ENCODE data around the gene MSRB3. TPM values are rescaled to one million over a fixed set of nuclear protein-coding genes. Genes with fewer than 3 reads are reported as not detected.

Gene MSRB3
- total and polyA plus RNA-seq, 2 donors (not counting 1 experiment from before 2014, with no cell fraction given), result not detected

DNA sequence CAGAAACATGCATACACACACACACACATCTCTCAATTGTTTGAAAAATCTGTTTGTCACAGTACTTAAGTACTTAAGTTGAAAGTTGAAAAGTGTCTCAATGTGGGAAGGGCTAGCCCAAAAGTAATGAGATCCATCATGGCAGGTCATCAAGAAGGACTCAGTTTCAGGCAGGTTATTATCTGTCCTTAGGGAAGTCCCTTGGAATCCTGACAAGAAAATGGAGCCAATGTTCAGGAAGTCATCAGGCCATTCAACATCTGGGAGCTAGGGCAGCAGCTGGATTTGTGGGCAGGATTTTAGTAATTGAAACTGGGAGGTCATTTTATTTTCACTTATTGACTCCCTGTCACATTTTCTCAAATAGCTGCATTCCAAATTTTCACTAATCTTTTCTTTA lies 56.0 kb downstream of the MSRB3 start:
- no peak for DNase-seq
- no peak for TF ChIP-seq EZH2 (IDR thresholded peaks at IDR 0.05; ENCODE audit: borderline replicate concordance, insufficient read depth, low read depth, low read length, poor library complexity, severe bottlenecking)
- TF ChIP-seq, protein P1, sequence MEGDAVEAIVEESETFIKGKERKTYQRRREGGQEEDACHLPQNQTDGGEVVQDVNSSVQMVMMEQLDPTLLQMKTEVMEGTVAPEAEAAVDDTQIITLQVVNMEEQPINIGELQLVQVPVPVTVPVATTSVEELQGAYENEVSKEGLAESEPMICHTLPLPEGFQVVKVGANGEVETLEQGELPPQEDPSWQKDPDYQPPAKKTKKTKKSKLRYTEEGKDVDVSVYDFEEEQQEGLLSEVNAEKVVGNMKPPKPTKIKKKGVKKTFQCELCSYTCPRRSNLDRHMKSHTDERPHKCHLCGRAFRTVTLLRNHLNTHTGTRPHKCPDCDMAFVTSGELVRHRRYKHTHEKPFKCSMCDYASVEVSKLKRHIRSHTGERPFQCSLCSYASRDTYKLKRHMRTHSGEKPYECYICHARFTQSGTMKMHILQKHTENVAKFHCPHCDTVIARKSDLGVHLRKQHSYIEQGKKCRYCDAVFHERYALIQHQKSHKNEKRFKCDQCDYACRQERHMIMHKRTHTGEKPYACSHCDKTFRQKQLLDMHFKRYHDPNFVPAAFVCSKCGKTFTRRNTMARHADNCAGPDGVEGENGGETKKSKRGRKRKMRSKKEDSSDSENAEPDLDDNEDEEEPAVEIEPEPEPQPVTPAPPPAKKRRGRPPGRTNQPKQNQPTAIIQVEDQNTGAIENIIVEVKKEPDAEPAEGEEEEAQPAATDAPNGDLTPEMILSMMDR (IDR thresholded peaks at IDR 0.05), result no peak
- no peak overlapping the region for H3K27ac ChIP-seq (ENCODE audit: low read length in 2 of 2)
- intact Hi-C loops (cut with micrococcal nuclease), result no loop called here
- Mint-ChIP-seq H3K9me3 (ENCODE audit: insufficient read depth) (no peaks in the 10 kb centered on the region), H3K27ac (no peak overlapping the region), H3K4me1 (no peaks in the 10 kb centered on the region), H3K27me3 (peaks cover 15% of the 10 kb centered on the region), H3K4me3 (no peak overlapping the region)
- H3K9me3 ChIP-seq (ENCODE audit: control extremely low read depth in 1 of 3, control insufficient read depth in 2 of 3, insufficient read depth in 1 of 3, low read length in 2 of 3), result no peaks in the 10 kb centered on the region
- no peak overlapping the region for H3K4me3 ChIP-seq (ENCODE audit: control extremely low read depth in 1 of 5, extremely low read depth in 1 of 5, insufficient read depth in 1 of 5, low read depth in 2 of 5, low read length in 4 of 5)
- H2AFZ ChIP-seq (ENCODE audit: insufficient read depth, low read depth, low read length, poor library complexity, severe bottlenecking), result no peak overlapping the region
- H3K27me3 ChIP-seq (replicated peaks in 1 of 4; ENCODE audit: control extremely low read depth in 1 of 4, control insufficient read depth in 3 of 4, insufficient read depth in 4 of 4, low read length in 3 of 4), result no peaks in the 10 kb centered on the region
- no peak overlapping the region for H3K4me2 ChIP-seq (replicated peaks; ENCODE audit: low read depth, low read length, poor library complexity, severe bottlenecking)
- H3K9ac ChIP-seq (ENCODE audit: low read length), result no peak overlapping the region
- no peaks in the 10 kb centered on the region for H3K79me2 ChIP-seq (ENCODE audit: control insufficient read depth, insufficient read depth, low read length)
- no peaks in the 10 kb centered on the region for H3K4me1 ChIP-seq (ENCODE audit: control insufficient read depth in 2 of 2, insufficient read depth in 2 of 2, low read length in 2 of 2)
- ChIA-PET POLR2A (no interaction called here), CTCF (no interaction called here)
- ATAC-seq (ENCODE audit: low read depth), result no peak
- H4K20me1 ChIP-seq (ENCODE audit: control insufficient read depth, insufficient read depth, low read length, poor library complexity, severe bottlenecking), result no peaks in the 10 kb centered on the region
- H3K36me3 ChIP-seq (replicated peaks in 1 of 2; ENCODE audit: control extremely low read depth in 1 of 2, control insufficient read depth in 1 of 2, extremely low read depth in 1 of 2, insufficient read depth in 2 of 2, low read length in 1 of 2), result no peaks in the 10 kb centered on the region

DNA sequence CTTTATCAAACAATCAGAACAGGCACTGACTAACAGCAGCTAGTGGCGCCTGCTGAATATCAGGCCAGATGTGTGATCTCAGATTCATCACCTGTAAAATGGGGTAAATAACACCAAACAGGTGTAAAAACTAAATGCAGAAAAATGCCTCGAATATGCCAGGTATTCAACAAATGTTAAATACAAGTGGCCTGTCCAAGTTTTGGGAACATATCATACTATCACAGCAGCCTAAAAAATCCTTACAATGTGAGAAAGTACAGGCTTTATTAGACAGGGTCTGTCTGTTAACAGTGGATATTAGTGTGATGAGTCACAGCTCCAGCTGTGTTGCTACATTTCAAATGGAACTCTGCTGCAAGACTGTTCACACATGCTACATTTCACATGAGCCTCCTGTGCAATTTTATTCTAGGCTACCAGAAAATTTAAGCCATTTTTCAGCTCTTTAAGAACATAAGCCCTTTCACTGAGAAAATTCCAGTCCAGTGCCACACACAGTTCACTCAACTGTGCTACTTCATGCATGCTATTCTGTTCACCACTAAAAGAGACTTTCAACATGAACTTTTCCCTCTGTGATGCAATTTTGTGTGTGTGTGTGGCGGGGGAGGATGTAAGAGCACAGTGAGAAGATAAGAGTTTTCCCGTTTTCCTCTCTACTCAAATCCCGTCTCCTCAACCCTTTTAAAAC lies 56.7 kb downstream of the MSRB3 start:
- Histone ChIP-seq H3K9me3 (ENCODE audit: control extremely low read depth in 1 of 3, control insufficient read depth in 2 of 3, insufficient read depth in 1 of 3, low read length in 2 of 3) (no peaks in the 10 kb centered on the region), H3K36me3 (replicated peaks in 1 of 2; ENCODE audit: control extremely low read depth in 1 of 2, control insufficient read depth in 1 of 2, extremely low read depth in 1 of 2, insufficient read depth in 2 of 2, low read length in 1 of 2) (no peaks in the 10 kb centered on the region), H3K79me2 (ENCODE audit: control insufficient read depth, insufficient read depth, low read length) (no peaks in the 10 kb centered on the region), H2AFZ (ENCODE audit: insufficient read depth, low read depth, low read length, poor library complexity, severe bottlenecking) (no peak overlapping the region), H3K27ac (ENCODE audit: low read length in 2 of 2) (no peak overlapping the region), H4K20me1 (ENCODE audit: control insufficient read depth, insufficient read depth, low read length, poor library complexity, severe bottlenecking) (no peaks in the 10 kb centered on the region), H3K4me2 (replicated peaks; ENCODE audit: low read depth, low read length, poor library complexity, severe bottlenecking) (no peak overlapping the region), H3K4me3 (ENCODE audit: control extremely low read depth in 1 of 5, extremely low read depth in 1 of 5, insufficient read depth in 1 of 5, low read depth in 2 of 5, low read length in 4 of 5) (no peak overlapping the region), H3K4me1 (ENCODE audit: control insufficient read depth in 2 of 2, insufficient read depth in 2 of 2, low read length in 2 of 2) (no peaks in the 10 kb centered on the region), H3K9ac (ENCODE audit: low read length) (no peak overlapping the region), H3K27me3 (replicated peaks in 1 of 4; ENCODE audit: control extremely low read depth in 1 of 4, control insufficient read depth in 3 of 4, insufficient read depth in 4 of 4, low read length in 3 of 4) (no peaks in the 10 kb centered on the region)
- Mint-ChIP-seq H3K4me1 (no peaks in the 10 kb centered on the region), H3K27me3 (peaks cover 15% of the 10 kb centered on the region), H3K4me3 (no peak overlapping the region), H3K9me3 (ENCODE audit: insufficient read depth) (no peaks in the 10 kb centered on the region), H3K27ac (no peak overlapping the region)
- TF ChIP-seq, protein P1 (IDR thresholded peaks at IDR 0.05), result no peak
- TF ChIP-seq EZH2 (IDR thresholded peaks at IDR 0.05; ENCODE audit: borderline replicate concordance, insufficient read depth, low read depth, low read length, poor library complexity, severe bottlenecking), result no peak
- CTCF ChIA-PET, result no interaction called here
- 100% methylated on average over 1 of the region's 5 CpGs for WGBS (ENCODE audit: insufficient coverage)
- ATAC-seq (ENCODE audit: low read depth) (no peak), DNase-seq (no peak)
- POLR2A ChIA-PET, result no interaction called here
- intact Hi-C loops (cut with micrococcal nuclease), result no loop called here

Data from B cell (primary cell).